ENCODE results near the gene ZMIZ1. TPM values are rescaled to one million over a fixed set of nuclear protein-coding genes. Genes with fewer than 3 reads are reported as not detected.

The ZMIZ1 gene
- total RNA-seq, 1 experiment from 2014 or later, result 28.4 TPM

DNA sequence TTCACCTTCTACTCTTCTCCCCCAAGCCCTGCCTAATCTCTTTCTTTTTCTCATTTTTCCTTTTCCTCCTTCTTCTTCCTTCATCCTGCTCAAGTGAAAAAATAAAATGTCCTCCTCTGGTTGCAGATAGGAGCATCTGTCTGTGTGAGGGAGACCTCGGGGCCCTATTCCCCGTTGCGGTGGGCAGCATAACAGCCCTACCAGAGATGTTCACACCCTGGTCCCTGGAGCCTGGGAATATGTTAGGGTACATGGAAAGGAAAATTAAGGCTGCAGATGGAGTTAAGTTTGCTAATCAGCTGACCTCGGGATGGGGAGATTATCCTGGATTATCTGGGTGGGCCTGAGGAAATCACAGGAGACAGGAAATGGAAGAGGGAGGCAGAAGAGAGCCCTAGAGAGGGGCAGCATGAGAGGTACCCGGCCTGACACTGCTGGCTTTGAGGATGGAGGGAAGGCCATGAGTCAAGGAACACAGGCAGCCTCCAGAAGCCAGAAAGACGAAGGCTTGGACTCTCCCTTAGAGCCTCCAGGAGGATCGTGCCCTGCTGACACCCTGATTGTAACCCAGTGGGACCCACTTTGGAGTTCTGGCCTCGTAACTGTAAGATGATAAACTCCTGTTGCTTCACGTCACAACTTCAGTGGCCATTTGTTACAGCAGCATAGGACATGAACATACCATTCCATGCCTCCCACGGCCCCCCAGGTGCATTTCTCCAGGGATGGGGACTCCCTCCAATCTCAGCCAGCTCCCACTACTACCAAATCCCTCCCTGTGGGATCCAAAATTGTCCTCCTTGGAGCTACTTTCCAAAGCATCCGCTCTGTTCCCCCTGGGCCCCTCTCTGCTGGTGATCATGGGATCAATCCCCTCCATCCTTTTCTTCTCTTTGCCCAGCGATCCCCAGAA, 39.0 kb upstream of the ZMIZ1 start:
- Histone ChIP-seq H3K4me3 (replicated peaks in 1 of 2; ENCODE audit: low read depth in 1 of 2, low read length in 2 of 2) (no peak overlapping the region), H3K27ac (ENCODE audit: low read depth, low read length) (no peak overlapping the region), H3K4me2 (ENCODE audit: low read length) (no peak overlapping the region), H3K9me2 (ENCODE audit: insufficient read depth) (no peaks in the 10 kb centered on the region), H3K9ac (ENCODE audit: low read length) (no peak overlapping the region), H3K79me2 (ENCODE audit: insufficient read depth, low read length) (no peaks in the 10 kb centered on the region), H2AFZ (ENCODE audit: low read depth, low read length, poor library complexity, severe bottlenecking) (no peak overlapping the region), H3K27me3 (ENCODE audit: insufficient read depth, low read length) (0 out of 2 replicates have a peak, but pooled peaks cover 3% of the 10 kb centered on the region), H3K36me3 (ENCODE audit: control insufficient read depth in 1 of 2, insufficient read depth in 2 of 2, low read length in 2 of 2) (no peaks in the 10 kb centered on the region), H4K20me1 (ENCODE audit: insufficient read depth) (no peaks in the 10 kb centered on the region), H3K9me3 (ENCODE audit: control insufficient read depth in 1 of 2, insufficient read depth in 1 of 2, low read depth in 1 of 2, low read length in 2 of 2) (no peaks in the 10 kb centered on the region), H3K4me1 (ENCODE audit: control insufficient read depth in 1 of 2, insufficient read depth in 2 of 2, low read length in 2 of 2) (no peaks in the 10 kb centered on the region)
- ATAC-seq (no peak), DNase-seq (ENCODE audit: low read depth, low spot score) (no peak)
- RAD21 ChIA-PET (ENCODE audit: low non-redundant PET in 1 of 2, low total read pairs in 2 of 2, uncharacterized antibody in 2 of 2, unreplicated experiment in 2 of 2), result no interaction called here
- intact Hi-C loops (cut with micrococcal nuclease), result no loop called here
- TF ChIP-seq RAD21 (IDR thresholded peaks at IDR 0.05; ENCODE audit: low read depth) (no peak), SP1 (IDR thresholded peaks at IDR 0.05; ENCODE audit: low read depth) (no peak), ZNF274 (IDR thresholded peaks at IDR 0.05; ENCODE audit: low read depth, low read length) (no peak), TCF7L2 (IDR thresholded peaks at IDR 0.05; ENCODE audit: borderline replicate concordance, extremely low read depth, insufficient read depth, insufficient read length) (no peak), CEBPB (IDR thresholded peaks at IDR 0.05; ENCODE audit: low read depth) (no peak), ZFX (IDR thresholded peaks at IDR 0.05) (no peak), YY1 (IDR thresholded peaks at IDR 0.05; ENCODE audit: extremely low read depth, insufficient replicate concordance, low read depth, low read length) (no peak), EGR1 (IDR thresholded peaks at IDR 0.05; ENCODE audit: low read depth) (no peak), SIN3A (IDR thresholded peaks at IDR 0.05; ENCODE audit: low read depth) (no peak), EZH2 (IDR thresholded peaks at IDR 0.05) (no peak), ELF1 (IDR thresholded peaks at IDR 0.05; ENCODE audit: borderline replicate concordance, low read depth) (no peak), EZH2phosphoT487 (IDR thresholded peaks at IDR 0.05; ENCODE audit: borderline replicate concordance) (no peak)
- TF ChIP-seq, protein P1, sequence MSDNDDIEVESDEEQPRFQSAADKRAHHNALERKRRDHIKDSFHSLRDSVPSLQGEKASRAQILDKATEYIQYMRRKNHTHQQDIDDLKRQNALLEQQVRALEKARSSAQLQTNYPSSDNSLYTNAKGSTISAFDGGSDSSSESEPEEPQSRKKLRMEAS (IDR thresholded peaks at IDR 0.05), result no peak
- TF ChIP-seq, protein P2, sequence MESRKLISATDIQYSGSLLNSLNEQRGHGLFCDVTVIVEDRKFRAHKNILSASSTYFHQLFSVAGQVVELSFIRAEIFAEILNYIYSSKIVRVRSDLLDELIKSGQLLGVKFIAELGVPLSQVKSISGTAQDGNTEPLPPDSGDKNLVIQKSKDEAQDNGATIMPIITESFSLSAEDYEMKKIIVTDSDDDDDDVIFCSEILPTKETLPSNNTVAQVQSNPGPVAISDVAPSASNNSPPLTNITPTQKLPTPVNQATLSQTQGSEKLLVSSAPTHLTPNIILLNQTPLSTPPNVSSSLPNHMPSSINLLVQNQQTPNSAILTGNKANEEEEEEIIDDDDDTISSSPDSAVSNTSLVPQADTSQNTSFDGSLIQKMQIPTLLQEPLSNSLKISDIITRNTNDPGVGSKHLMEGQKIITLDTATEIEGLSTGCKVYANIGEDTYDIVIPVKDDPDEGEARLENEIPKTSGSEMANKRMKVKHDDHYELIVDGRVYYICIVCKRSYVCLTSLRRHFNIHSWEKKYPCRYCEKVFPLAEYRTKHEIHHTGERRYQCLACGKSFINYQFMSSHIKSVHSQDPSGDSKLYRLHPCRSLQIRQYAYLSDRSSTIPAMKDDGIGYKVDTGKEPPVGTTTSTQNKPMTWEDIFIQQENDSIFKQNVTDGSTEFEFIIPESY (IDR thresholded peaks at IDR 0.05; ENCODE audit: extremely low read depth, insufficient replicate concordance, low read length), result no peak
- TF ChIP-seq, protein P3, sequence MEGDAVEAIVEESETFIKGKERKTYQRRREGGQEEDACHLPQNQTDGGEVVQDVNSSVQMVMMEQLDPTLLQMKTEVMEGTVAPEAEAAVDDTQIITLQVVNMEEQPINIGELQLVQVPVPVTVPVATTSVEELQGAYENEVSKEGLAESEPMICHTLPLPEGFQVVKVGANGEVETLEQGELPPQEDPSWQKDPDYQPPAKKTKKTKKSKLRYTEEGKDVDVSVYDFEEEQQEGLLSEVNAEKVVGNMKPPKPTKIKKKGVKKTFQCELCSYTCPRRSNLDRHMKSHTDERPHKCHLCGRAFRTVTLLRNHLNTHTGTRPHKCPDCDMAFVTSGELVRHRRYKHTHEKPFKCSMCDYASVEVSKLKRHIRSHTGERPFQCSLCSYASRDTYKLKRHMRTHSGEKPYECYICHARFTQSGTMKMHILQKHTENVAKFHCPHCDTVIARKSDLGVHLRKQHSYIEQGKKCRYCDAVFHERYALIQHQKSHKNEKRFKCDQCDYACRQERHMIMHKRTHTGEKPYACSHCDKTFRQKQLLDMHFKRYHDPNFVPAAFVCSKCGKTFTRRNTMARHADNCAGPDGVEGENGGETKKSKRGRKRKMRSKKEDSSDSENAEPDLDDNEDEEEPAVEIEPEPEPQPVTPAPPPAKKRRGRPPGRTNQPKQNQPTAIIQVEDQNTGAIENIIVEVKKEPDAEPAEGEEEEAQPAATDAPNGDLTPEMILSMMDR (IDR thresholded peaks at IDR 0.05 in 2 of 3, conservative IDR thresholded peaks at IDR 0.05 in 1 of 3; ENCODE audit: borderline replicate concordance in 1 of 3, insufficient read depth in 1 of 3, low read depth in 2 of 3, low read length in 2 of 3), result no peak
- TF ChIP-seq, protein P4, sequence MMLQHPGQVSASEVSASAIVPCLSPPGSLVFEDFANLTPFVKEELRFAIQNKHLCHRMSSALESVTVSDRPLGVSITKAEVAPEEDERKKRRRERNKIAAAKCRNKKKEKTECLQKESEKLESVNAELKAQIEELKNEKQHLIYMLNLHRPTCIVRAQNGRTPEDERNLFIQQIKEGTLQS (IDR thresholded peaks at IDR 0.05), result no peak
- POLR2A ChIA-PET, result no interaction called here
- no TSS peak for BruUV-seq (replicated peaks)
- CTCF ChIA-PET, result no interaction called here
